ENCODE results near the gene EQTN.

- TF ChIP-seq CTCF (IDR thresholded peaks at IDR 0.05) (no peak), POLR2A (IDR thresholded peaks at IDR 0.05) (no peak)
Observed at GRCh38 chr9:27310582-27310981, 13.6 kb upstream of the EQTN start.

Measured in heart left ventricle (tissue), 13 donors.